ENCODE measurements around the gene MEG3. TPM values are rescaled to one million over a fixed set of nuclear protein-coding genes. Genes with fewer than 3 reads are reported as not detected.

The MEG3 gene
- total RNA-seq, 4 donors from 2014 or later, result 34.1 to 265 (median 119) TPM

DNA sequence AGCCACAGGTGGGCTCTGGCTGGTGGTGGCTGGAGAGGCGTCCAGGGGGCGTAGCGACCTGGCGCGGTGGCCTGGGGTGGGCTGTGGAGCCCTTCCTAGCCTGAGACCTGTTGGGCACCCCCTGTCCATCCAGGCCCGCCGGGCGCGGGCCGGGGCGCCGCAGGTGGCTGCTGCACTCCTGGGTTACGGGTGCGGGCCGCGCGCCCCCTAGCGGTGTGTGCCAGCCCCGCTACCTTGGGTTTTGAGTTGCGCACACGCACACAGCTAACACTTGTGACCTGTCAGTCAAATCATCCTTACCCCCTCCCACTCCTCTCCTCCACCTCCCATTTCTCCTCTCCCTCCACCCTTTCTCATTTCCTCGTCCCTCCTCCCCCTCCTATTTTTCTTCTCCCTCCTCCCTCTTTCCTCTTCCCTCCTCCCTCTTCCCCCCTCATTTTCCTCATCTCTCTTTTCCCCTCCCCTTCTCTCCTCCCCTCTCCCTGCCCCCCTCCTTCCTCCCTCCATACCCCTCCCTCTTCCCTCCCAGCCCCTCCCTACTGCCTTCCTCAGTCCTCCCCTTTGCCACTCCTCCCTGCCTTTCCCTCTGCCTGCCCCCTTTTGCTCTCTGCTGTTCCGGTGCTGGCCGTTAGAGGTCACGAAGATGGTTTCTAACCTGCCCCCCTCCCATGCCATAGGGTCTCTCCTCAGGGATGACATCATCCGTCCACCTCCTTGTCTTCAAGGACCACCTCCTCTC is 2.3 kb downstream of the MEG3 start:
- Histone ChIP-seq H3K4me3 (peak overlapping the region in 1 of 2 donors; percentile 35), H3K9me3 (no peaks in the 10 kb centered on the region), H3K4me1 (no peaks in the 10 kb centered on the region), H3K27ac (no peak overlapping the region), H3K36me3 (no peaks in the 10 kb centered on the region), H3K27me3 (no peaks in the 10 kb centered on the region)
- no peak for TF ChIP-seq POLR2A (IDR thresholded peaks at IDR 0.05)
- TF ChIP-seq, protein P1, sequence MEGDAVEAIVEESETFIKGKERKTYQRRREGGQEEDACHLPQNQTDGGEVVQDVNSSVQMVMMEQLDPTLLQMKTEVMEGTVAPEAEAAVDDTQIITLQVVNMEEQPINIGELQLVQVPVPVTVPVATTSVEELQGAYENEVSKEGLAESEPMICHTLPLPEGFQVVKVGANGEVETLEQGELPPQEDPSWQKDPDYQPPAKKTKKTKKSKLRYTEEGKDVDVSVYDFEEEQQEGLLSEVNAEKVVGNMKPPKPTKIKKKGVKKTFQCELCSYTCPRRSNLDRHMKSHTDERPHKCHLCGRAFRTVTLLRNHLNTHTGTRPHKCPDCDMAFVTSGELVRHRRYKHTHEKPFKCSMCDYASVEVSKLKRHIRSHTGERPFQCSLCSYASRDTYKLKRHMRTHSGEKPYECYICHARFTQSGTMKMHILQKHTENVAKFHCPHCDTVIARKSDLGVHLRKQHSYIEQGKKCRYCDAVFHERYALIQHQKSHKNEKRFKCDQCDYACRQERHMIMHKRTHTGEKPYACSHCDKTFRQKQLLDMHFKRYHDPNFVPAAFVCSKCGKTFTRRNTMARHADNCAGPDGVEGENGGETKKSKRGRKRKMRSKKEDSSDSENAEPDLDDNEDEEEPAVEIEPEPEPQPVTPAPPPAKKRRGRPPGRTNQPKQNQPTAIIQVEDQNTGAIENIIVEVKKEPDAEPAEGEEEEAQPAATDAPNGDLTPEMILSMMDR (IDR thresholded peaks at IDR 0.05), result no peak
- intact Hi-C loops (cut with DNase I; ENCODE audit: low total_unique reads), result no loop called here
- no peak for DNase-seq

DNA sequence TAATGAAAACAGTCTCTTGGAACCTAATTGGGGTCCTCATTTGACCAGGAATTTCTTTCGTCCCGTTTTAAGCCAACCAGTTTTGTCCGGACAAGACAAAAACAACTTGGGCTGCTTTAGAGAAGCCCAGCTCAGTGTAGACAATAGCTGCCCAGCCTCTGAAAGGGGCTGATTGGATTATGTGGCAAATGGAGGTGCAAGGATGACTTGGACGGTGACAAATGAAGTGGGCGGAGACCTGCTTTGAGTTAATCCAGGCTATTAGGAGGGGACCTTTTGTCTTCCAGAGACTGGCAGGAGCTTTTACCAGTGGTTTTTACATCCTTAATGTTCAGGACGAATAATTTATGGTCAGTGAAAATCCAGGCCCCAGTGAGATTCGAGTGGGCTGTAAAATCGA is 4.8 kb downstream of the MEG3 start:
- H3K27ac ChIP-seq, result no peak overlapping the region
- no peaks in the 10 kb centered on the region for H3K36me3 ChIP-seq
- no peaks in the 10 kb centered on the region for H3K9me3 ChIP-seq
- H3K4me3 ChIP-seq, result no peak overlapping the region
- intact Hi-C loops (cut with DNase I; ENCODE audit: low total_unique reads), result no loop called here
- no peaks in the 10 kb centered on the region for H3K27me3 ChIP-seq
- H3K4me1 ChIP-seq, result no peaks in the 10 kb centered on the region
- TF ChIP-seq, protein P1 (IDR thresholded peaks at IDR 0.05), result no peak
- DNase-seq, result no peak

GRCh38 chr14:100832311-100832960 is 6.5 kb downstream of the MEG3 start:
- DNase-seq, result no peak
- no peak overlapping the region for H3K4me3 ChIP-seq

GRCh38 chr14:100834082-100834793 is 8.3 kb downstream of the MEG3 start:
- H3K4me3 ChIP-seq, result no peak overlapping the region
- no peak for TF ChIP-seq POLR2A (IDR thresholded peaks at IDR 0.05)
- TF ChIP-seq, protein P1 (IDR thresholded peaks at IDR 0.05), result no peak
- DNase-seq, result no peak

More at GRCh38 chr14:100832311-100832960, 6.5 kb downstream of the MEG3 start:
- intact Hi-C loops (cut with DNase I; ENCODE audit: low total_unique reads), result no loop called here
- Histone ChIP-seq H3K27me3 (no peaks in the 10 kb centered on the region), H3K27ac (no peak overlapping the region), H3K36me3 (no peaks in the 10 kb centered on the region), H3K9me3 (no peaks in the 10 kb centered on the region), H3K4me1 (no peaks in the 10 kb centered on the region)
- TF ChIP-seq, protein P1 (IDR thresholded peaks at IDR 0.05), result no peak
- no peak for TF ChIP-seq POLR2A (IDR thresholded peaks at IDR 0.05)

More at GRCh38 chr14:100834082-100834793, 8.3 kb downstream of the MEG3 start:
- no peaks in the 10 kb centered on the region for H3K36me3 ChIP-seq
- intact Hi-C loops (cut with DNase I; ENCODE audit: low total_unique reads), result no loop called here
- no peaks in the 10 kb centered on the region for H3K4me1 ChIP-seq
- no peak overlapping the region for H3K27ac ChIP-seq
- no peaks in the 10 kb centered on the region for H3K27me3 ChIP-seq
- H3K9me3 ChIP-seq, result no peaks in the 10 kb centered on the region
